ENCODE results near the gene OTUD5. TPM values are rescaled to one million over a fixed set of nuclear protein-coding genes. Genes with fewer than 3 reads are reported as not detected.

The OTUD5 gene
- total RNA-seq, 1 donor from 2014 or later: 38.6 TPM

- Mint-ChIP-seq H3K4me3 (no peak overlapping the region), H3K9me3 (no peaks in the 10 kb centered on the region), H3K4me1 (peaks cover 12% of the 10 kb centered on the region), H3K27ac (ENCODE audit: unreplicated experiment) (no peak overlapping the region), H3K36me3 (ENCODE audit: low read depth) (peaks cover 5% of the 10 kb centered on the region), H3K27me3 (ENCODE audit: low read depth) (no peaks in the 10 kb centered on the region)
- DNase-seq (ENCODE audit: low read depth, low spot score): no peak
- TF ChIP-seq, protein P1, sequence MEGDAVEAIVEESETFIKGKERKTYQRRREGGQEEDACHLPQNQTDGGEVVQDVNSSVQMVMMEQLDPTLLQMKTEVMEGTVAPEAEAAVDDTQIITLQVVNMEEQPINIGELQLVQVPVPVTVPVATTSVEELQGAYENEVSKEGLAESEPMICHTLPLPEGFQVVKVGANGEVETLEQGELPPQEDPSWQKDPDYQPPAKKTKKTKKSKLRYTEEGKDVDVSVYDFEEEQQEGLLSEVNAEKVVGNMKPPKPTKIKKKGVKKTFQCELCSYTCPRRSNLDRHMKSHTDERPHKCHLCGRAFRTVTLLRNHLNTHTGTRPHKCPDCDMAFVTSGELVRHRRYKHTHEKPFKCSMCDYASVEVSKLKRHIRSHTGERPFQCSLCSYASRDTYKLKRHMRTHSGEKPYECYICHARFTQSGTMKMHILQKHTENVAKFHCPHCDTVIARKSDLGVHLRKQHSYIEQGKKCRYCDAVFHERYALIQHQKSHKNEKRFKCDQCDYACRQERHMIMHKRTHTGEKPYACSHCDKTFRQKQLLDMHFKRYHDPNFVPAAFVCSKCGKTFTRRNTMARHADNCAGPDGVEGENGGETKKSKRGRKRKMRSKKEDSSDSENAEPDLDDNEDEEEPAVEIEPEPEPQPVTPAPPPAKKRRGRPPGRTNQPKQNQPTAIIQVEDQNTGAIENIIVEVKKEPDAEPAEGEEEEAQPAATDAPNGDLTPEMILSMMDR (conservative IDR thresholded peaks at IDR 0.05): no peak
These were observed 16.9 kb downstream of the OTUD5 start for GRCh38 chrX:48940404-48940955.

- no peak overlapping the region for H3K27ac Mint-ChIP-seq (ENCODE audit: unreplicated experiment)
- no peaks in the 10 kb centered on the region for H3K27me3 Mint-ChIP-seq (ENCODE audit: low read depth)
- DNase-seq (ENCODE audit: low read depth, low spot score): no peak
- no peak overlapping the region for H3K4me3 Mint-ChIP-seq
- H3K9me3 Mint-ChIP-seq: no peaks in the 10 kb centered on the region
- H3K4me1 Mint-ChIP-seq: peaks cover 12% of the 10 kb centered on the region
- peaks cover 5% of the 10 kb centered on the region for H3K36me3 Mint-ChIP-seq (ENCODE audit: low read depth)
- TF ChIP-seq, protein P1 (conservative IDR thresholded peaks at IDR 0.05): no peak
These were observed 17.7 kb downstream of the OTUD5 start for GRCh38 chrX:48939524-48940228.

DNA sequence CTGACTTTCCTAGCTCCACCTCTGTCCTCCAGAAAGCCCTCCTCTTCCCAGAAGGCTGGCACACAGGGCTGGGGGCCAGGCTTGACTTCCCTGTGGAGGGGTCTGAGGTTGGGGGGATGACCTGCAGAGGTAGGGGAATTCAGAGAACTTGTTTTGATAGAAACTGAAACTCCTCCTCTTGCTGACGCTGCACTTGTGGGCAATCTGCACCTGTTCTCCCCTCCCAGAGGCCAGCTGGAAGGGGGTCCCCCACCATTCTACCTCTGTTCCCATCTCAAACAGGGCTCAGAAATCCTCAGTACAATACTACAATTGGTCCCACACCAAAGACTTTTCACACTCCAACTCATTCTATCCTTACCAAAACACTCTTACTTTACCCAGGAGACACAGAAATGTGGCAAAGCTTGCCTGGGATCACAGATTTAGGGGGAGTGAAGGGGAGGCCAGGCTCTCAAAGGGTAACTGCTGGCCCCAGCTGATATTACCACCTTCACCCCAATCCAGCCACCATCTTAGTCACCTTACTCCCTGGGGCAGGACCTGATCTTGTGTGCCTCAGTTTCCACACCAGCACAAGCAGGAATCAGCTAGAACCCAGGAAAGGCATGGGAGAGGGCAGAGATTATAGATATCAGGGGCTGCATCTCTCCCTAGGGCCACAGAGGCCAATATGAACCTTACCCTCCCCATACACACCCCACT lies 18.5 kb downstream of the OTUD5 start:
- DNase-seq (ENCODE audit: low read depth, low spot score): no peak
- TF ChIP-seq, protein P1 (conservative IDR thresholded peaks at IDR 0.05): no peak
- H3K27ac Mint-ChIP-seq (ENCODE audit: unreplicated experiment): no peak overlapping the region

GRCh38 chrX:48937054-48937907 lies 20.1 kb downstream of the OTUD5 start:
- H3K36me3 Mint-ChIP-seq (ENCODE audit: low read depth): peaks cover 12% of the 10 kb centered on the region
- TF ChIP-seq, protein P1 (conservative IDR thresholded peaks at IDR 0.05): no peak
- peaks cover 3% of the 10 kb centered on the region for H3K9me3 Mint-ChIP-seq
- no peak overlapping the region for H3K27ac Mint-ChIP-seq (ENCODE audit: unreplicated experiment)
- H3K27me3 Mint-ChIP-seq (ENCODE audit: low read depth): no peaks in the 10 kb centered on the region
- H3K4me3 Mint-ChIP-seq: no peak overlapping the region
- DNase-seq (ENCODE audit: low read depth, low spot score): no peak
- peaks cover 12% of the 10 kb centered on the region for H3K4me1 Mint-ChIP-seq

More for the DNA sequence above, 18.5 kb downstream of the OTUD5 start:
- no peak overlapping the region for H3K4me3 Mint-ChIP-seq
- no peaks in the 10 kb centered on the region for H3K27me3 Mint-ChIP-seq (ENCODE audit: low read depth)
- no peaks in the 10 kb centered on the region for H3K9me3 Mint-ChIP-seq
- H3K4me1 Mint-ChIP-seq: peaks cover 12% of the 10 kb centered on the region
- H3K36me3 Mint-ChIP-seq (ENCODE audit: low read depth): peaks cover 8% of the 10 kb centered on the region

- Mint-ChIP-seq H3K36me3 (ENCODE audit: low read depth) (peaks cover 10% of the 10 kb centered on the region), H3K4me3 (no peak overlapping the region), H3K9me3 (peaks cover 3% of the 10 kb centered on the region)
These were observed 20.9 kb downstream of the OTUD5 start for GRCh38 chrX:48936429-48937053.

More at GRCh38 chrX:48936429-48937053, 20.9 kb downstream of the OTUD5 start:
- H3K27me3 Mint-ChIP-seq (ENCODE audit: low read depth): no peaks in the 10 kb centered on the region
- peaks cover 9% of the 10 kb centered on the region for H3K4me1 Mint-ChIP-seq
- TF ChIP-seq, protein P1 (conservative IDR thresholded peaks at IDR 0.05): no peak
- no peak for DNase-seq (ENCODE audit: low read depth, low spot score)
- no peak overlapping the region for H3K27ac Mint-ChIP-seq (ENCODE audit: unreplicated experiment)
